ENCODE data around the gene ATRN. TPM values are rescaled to one million over a fixed set of nuclear protein-coding genes. Genes with fewer than 3 reads are reported as not detected.

The ATRN gene
- total and polyA plus RNA-seq, 2 donors (not counting 3 experiments of a cell fraction or from before 2014, with no cell fraction given): 32.3 to 33.1 TPM

DNA sequence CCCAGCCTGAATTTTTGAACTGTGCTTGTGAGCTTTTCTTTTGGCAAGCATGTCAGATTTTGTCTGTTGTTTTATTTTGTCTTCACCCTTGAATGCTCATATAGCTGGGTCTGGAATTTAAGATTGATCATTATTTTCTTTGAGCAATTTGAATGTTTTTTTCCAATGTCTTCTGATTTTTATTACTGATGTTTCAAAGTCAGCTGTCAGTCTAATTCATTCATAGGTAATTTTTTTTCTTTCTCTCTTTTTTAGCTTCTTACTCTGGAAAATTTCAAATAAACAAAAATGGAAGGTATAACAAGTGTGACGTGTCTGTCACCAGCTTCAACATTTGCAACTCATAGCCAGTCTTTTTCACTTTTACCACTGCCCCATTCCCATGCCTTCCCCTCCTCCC, 15.1 kb downstream of the ATRN start:
- Histone ChIP-seq H4K20me1 (replicated peaks; ENCODE audit: control insufficient read depth, extremely low read depth, insufficient read depth, low read length) (no peaks in the 10 kb centered on the region), H3K9me1 (replicated peaks; ENCODE audit: control insufficient read depth, extremely low read depth, insufficient read depth, low read length) (no peaks in the 10 kb centered on the region), H3K36me3 (ENCODE audit: control insufficient read depth in 2 of 2, extremely low read depth in 1 of 2, insufficient read depth in 2 of 2, low read length in 2 of 2) (no peaks in the 10 kb centered on the region), H3K4me2 (ENCODE audit: insufficient read depth, low read length) (no peak overlapping the region), H3K79me2 (ENCODE audit: control insufficient read depth, insufficient read depth, low read length) (peaks cover 9% of the 10 kb centered on the region), H2AFZ (ENCODE audit: low read depth, low read length) (no peak overlapping the region), H3K4me1 (ENCODE audit: control insufficient read depth, extremely low read depth, insufficient read depth, low read length) (no peaks in the 10 kb centered on the region), H3K27ac (ENCODE audit: insufficient read depth, low read depth, low read length) (no peak overlapping the region), H3K9ac (replicated peaks; ENCODE audit: extremely low read depth, insufficient read depth, low read length) (no peak overlapping the region), H3K9me3 (replicated peaks; ENCODE audit: control insufficient read depth, insufficient read depth, low read length) (no peaks in the 10 kb centered on the region), H3K27me3 (ENCODE audit: control insufficient read depth in 2 of 2, insufficient read depth in 2 of 2, low read length in 2 of 2) (no peaks in the 10 kb centered on the region), H3K4me3 (replicated peaks in 1 of 3; ENCODE audit: insufficient read depth in 1 of 3, low read depth in 1 of 3, low read length in 3 of 3) (no peak overlapping the region)
- CTCF ChIA-PET: interaction anchor here (0.6 kb wide), 1 partner anchor 10 kb away, joined by 4 read pairs; no protein-coding TSS in a partner anchor
- dilution Hi-C loops (cut with MboI; ENCODE audit: extremely low pct_ligation_motif_present, low sequenced_read_pairs): no loop called here
- no peak for FAIRE-seq
- no TSS peak for BruUV-seq (replicated peaks)
- POLR2A ChIA-PET: no interaction called here
- intact Hi-C loops (cut with micrococcal nuclease): no loop called here
- DNase-seq (ENCODE audit: low read depth, low spot score): no peak
- TF ChIP-seq MAX (IDR thresholded peaks at IDR 0.05; ENCODE audit: insufficient read depth, insufficient read length): no peak
- no peak for TF ChIP-seq POLR2A (IDR thresholded peaks at IDR 0.05; ENCODE audit: low read depth, low read length)
- TF ChIP-seq, protein P1, sequence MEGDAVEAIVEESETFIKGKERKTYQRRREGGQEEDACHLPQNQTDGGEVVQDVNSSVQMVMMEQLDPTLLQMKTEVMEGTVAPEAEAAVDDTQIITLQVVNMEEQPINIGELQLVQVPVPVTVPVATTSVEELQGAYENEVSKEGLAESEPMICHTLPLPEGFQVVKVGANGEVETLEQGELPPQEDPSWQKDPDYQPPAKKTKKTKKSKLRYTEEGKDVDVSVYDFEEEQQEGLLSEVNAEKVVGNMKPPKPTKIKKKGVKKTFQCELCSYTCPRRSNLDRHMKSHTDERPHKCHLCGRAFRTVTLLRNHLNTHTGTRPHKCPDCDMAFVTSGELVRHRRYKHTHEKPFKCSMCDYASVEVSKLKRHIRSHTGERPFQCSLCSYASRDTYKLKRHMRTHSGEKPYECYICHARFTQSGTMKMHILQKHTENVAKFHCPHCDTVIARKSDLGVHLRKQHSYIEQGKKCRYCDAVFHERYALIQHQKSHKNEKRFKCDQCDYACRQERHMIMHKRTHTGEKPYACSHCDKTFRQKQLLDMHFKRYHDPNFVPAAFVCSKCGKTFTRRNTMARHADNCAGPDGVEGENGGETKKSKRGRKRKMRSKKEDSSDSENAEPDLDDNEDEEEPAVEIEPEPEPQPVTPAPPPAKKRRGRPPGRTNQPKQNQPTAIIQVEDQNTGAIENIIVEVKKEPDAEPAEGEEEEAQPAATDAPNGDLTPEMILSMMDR (IDR thresholded peaks at IDR 0.05; ENCODE audit: extremely low read depth in 1 of 2, insufficient read depth in 1 of 2, low read depth in 1 of 2, low read length in 2 of 2): no peak
- TF ChIP-seq GATA2 (IDR thresholded peaks at IDR 0.05; ENCODE audit: insufficient read depth, insufficient read length, low read depth, low read length): no peak
- TF ChIP-seq MYC (IDR thresholded peaks at IDR 0.05; ENCODE audit: low read depth, low read length): no peak
- TF ChIP-seq EZH2 (IDR thresholded peaks at IDR 0.05; ENCODE audit: borderline replicate concordance, low read depth, low read length, severe bottlenecking): no peak
- no peak for TF ChIP-seq JUN (IDR thresholded peaks at IDR 0.05; ENCODE audit: borderline replicate concordance, insufficient read depth, insufficient read length, low read depth)
- no peak for TF ChIP-seq FOS (IDR thresholded peaks at IDR 0.05; ENCODE audit: borderline replicate concordance, insufficient read depth, low read length)
- no peak for TF ChIP-seq POLR2AphosphoS5 (IDR thresholded peaks at IDR 0.05; ENCODE audit: insufficient read depth, low read depth, low read length)
